Hepatocyte (in vitro differentiated cells): ENCODE data around the gene AVPR1A. TPM values are rescaled to one million over a fixed set of nuclear protein-coding genes. Genes with fewer than 3 reads are reported as not detected.

Experiments
- DNase-seq: peaks from one replicate; pipeline ENCODE4 v3.0.0-alpha.2; 2016; ENCODE audit warnings: low spot score
- H2AFZ ChIP-seq: fragments of 200-600 bp; sonication (generic); 2 replicates; pipeline ENCODE4 v1.6.0; 2016; ENCODE audit warnings: antibody characterized with exemption, mild to moderate bottlenecking
- H3K27ac ChIP-seq: fragments of 200-600 bp; sonication (generic); 2 replicates; pipeline ENCODE4 v1.5.1; 2016; ENCODE audit warnings: mild to moderate bottlenecking
- H3K27me3 ChIP-seq: fragments of 200-600 bp; sonication (generic); 2 replicates; pipeline ENCODE4 v1.6.1; 2016
- H3K36me3 ChIP-seq: fragments of 200-600 bp; sonication (generic); replicated peaks from 2 replicates; pipeline ENCODE4 v1.5.1; 2016; ENCODE audit warnings: low read depth; ENCODE audit not compliant: insufficient read depth
- H3K4me1 ChIP-seq: fragments of 200-600 bp; sonication (generic); 2 replicates; pipeline ENCODE4 v1.5.1; 2016; ENCODE audit warnings: mild to moderate bottlenecking, moderate library complexity; ENCODE audit not compliant: insufficient read depth
- H3K4me2 ChIP-seq: fragments of 200-600 bp; sonication (generic); 2 replicates; pipeline ENCODE4 v1.6.0; 2016
- H3K4me3 ChIP-seq: fragments of 200-600 bp; sonication (generic); 2 replicates; pipeline ENCODE4 v1.5.1; 2016; ENCODE audit warnings: mild to moderate bottlenecking
- H3K79me2 ChIP-seq: fragments of 200-600 bp; sonication (generic); 2 replicates; pipeline ENCODE4 v1.6.0; 2017; ENCODE audit warnings: mild to moderate bottlenecking
- H3K9me2 ChIP-seq: fragments of 200-600 bp; sonication (generic); replicated peaks from 2 replicates; pipeline ENCODE4 v1.6.0; 2017; ENCODE audit warnings: mild to moderate bottlenecking; ENCODE audit not compliant: insufficient read depth
- H3K9me3 ChIP-seq: fragments of 200-600 bp; sonication (generic); 2 replicates; pipeline ENCODE4 v1.5.1; 2016; ENCODE audit warnings: low read depth, mild to moderate bottlenecking
- H4K20me1 ChIP-seq: fragments of 200-600 bp; sonication (generic); 2 replicates; pipeline ENCODE4 v1.6.0; 2016; ENCODE audit warnings: mild to moderate bottlenecking; ENCODE audit not compliant: insufficient read depth, poor library complexity, severe bottlenecking
- CTCF ChIP-seq: fragments of 200-600 bp; sonication (generic); IDR thresholded peaks from 2 replicates; pipeline ENCODE4 v1.5.1; 2016; ENCODE audit warnings: antibody characterized with exemption, mild to moderate bottlenecking; ENCODE audit not compliant: poor library complexity
- EZH2 ChIP-seq: fragments of 200-600 bp; sonication (generic); IDR thresholded peaks from 2 replicates; pipeline ENCODE4 v1.6.1; 2016; ENCODE audit warnings: antibody characterized with exemption, mild to moderate bottlenecking, borderline replicate concordance
- EZH2phosphoT487 ChIP-seq: fragments of 200-600 bp; sonication (generic); IDR thresholded peaks from one replicate; pipeline ENCODE4 v1.6.1; 2018; ENCODE audit warnings: antibody characterized with exemption, mild to moderate bottlenecking, low read depth, moderate library complexity; ENCODE audit not compliant: unreplicated experiment, severe bottlenecking
- WGBS: methylation state at CpG from one replicate; pipeline ENCODE4 v1.1.6; 2016; ENCODE audit warnings: low lambda C conversion rate; ENCODE audit errors: missing lambda C conversion rate; 5-methylcytosine and 5-hydroxymethylcytosine counted together
- polyA plus RNA-seq: library from polyadenylated mRNA; unstranded; fragments of >200 nt; fragmentation: Nextera tagmentation; extraction: Ambion mirVana; gene quantifications from 2 replicates; pipeline ENCODE4 v1.2.1, GENCODE V29; 2016
- total RNA-seq: library from RNA; depleted of rRNA; stranded (reverse); fragments of >200 nt; gene quantifications from 2 replicates; pipeline ENCODE4 v1.2.3, GENCODE V29; 2014

The AVPR1A gene
- total and polyA plus RNA-seq, 2 experiments from 2014 or later, result 0.58 to 2.4 TPM

GRCh38 chr12:63101920-63102319 lies 49.1 kb downstream of the AVPR1A start:
- Histone ChIP-seq H3K27me3 (no peaks in the 10 kb centered on the region), H3K27ac (no peak overlapping the region), H3K79me2 (no peaks in the 10 kb centered on the region), H3K4me1 (no peaks in the 10 kb centered on the region), H3K9me3 (no peaks in the 10 kb centered on the region), H3K36me3 (no peaks in the 10 kb centered on the region), H4K20me1 (no peaks in the 10 kb centered on the region), H3K4me3 (no peak overlapping the region), H2AFZ (no peak overlapping the region), H3K9me2 (no peaks in the 10 kb centered on the region), H3K4me2 (no peak overlapping the region)
- WGBS, result 74% methylated on average over 2 of the region's 2 CpGs
- DNase-seq, result no peak
- TF ChIP-seq EZH2 (no peak), EZH2phosphoT487 (no peak), CTCF (no peak)

- H3K27me3 ChIP-seq, result no peaks in the 10 kb centered on the region
- H3K4me3 ChIP-seq, result no peak overlapping the region
- peak; percentile 22 for DNase-seq
- no peaks in the 10 kb centered on the region for H3K4me1 ChIP-seq
- no peak overlapping the region for H3K27ac ChIP-seq
- no peaks in the 10 kb centered on the region for H3K9me2 ChIP-seq
- TF ChIP-seq EZH2 (no peak), CTCF (peak; percentile 19)
- H3K4me2 ChIP-seq, result no peak overlapping the region
- H2AFZ ChIP-seq, result no peak overlapping the region
- H4K20me1 ChIP-seq, result no peaks in the 10 kb centered on the region
- no peaks in the 10 kb centered on the region for H3K79me2 ChIP-seq
- no peaks in the 10 kb centered on the region for H3K36me3 ChIP-seq
- H3K9me3 ChIP-seq, result no peaks in the 10 kb centered on the region
- WGBS, result 88% methylated on average over 2 of the region's 2 CpGs
Measured at GRCh38 chr12:63098851-63099250, 52.1 kb downstream of the AVPR1A start.

GRCh38 chr12:63095369-63095980 lies 55.5 kb downstream of the AVPR1A start:
- Histone ChIP-seq H3K9me2 (no peaks in the 10 kb centered on the region), H3K9me3 (no peaks in the 10 kb centered on the region), H2AFZ (no peak overlapping the region), H3K79me2 (no peaks in the 10 kb centered on the region), H3K4me2 (no peak overlapping the region), H3K4me3 (no peak overlapping the region), H4K20me1 (no peaks in the 10 kb centered on the region), H3K36me3 (no peaks in the 10 kb centered on the region), H3K27me3 (no peaks in the 10 kb centered on the region), H3K27ac (no peak overlapping the region), H3K4me1 (no peaks in the 10 kb centered on the region)
- WGBS, result 83% methylated on average over 7 of the region's 7 CpGs
- no peak for DNase-seq
- TF ChIP-seq EZH2 (no peak), CTCF (no peak), EZH2phosphoT487 (no peak)

GRCh38 chr12:63093711-63094110 lies 57.3 kb downstream of the AVPR1A start:
- TF ChIP-seq EZH2, result no peak
- TF ChIP-seq EZH2phosphoT487, result no peak
- no peak for TF ChIP-seq CTCF
- WGBS, result 77% methylated on average over 2 of the region's 2 CpGs
- no peaks in the 10 kb centered on the region for H3K27me3 ChIP-seq

More at GRCh38 chr12:63093711-63094110, 57.3 kb downstream of the AVPR1A start:
- Histone ChIP-seq H3K4me3 (no peak overlapping the region), H2AFZ (no peak overlapping the region), H4K20me1 (no peaks in the 10 kb centered on the region), H3K9me2 (no peaks in the 10 kb centered on the region), H3K36me3 (no peaks in the 10 kb centered on the region), H3K9me3 (no peaks in the 10 kb centered on the region), H3K27ac (no peak overlapping the region), H3K4me2 (no peak overlapping the region), H3K79me2 (no peaks in the 10 kb centered on the region), H3K4me1 (no peaks in the 10 kb centered on the region)
- DNase-seq, result no peak
